GM21825 (cell line): ENCODE data around the gene PAX2.

Source experiments
- ATAC-seq: cut with Tn5 transposase; IDR thresholded peaks from one replicate; pipeline ENCODE4 v1.9.1; 2021; ENCODE audit warnings: mild to moderate bottlenecking, moderate library complexity; ENCODE audit not compliant: unreplicated experiment

PAX2 gene

GRCh38 chr10:100811261-100811660 lies 65.9 kb downstream of the PAX2 start:
- no peak for ATAC-seq

- no peak for ATAC-seq
These were observed 66.7 kb downstream of the PAX2 start for GRCh38 chr10:100811752-100812750.

- no peak for ATAC-seq
These were observed 67.6 kb downstream of the PAX2 start for GRCh38 chr10:100812978-100813377.

GRCh38 chr10:100814751-100815474 lies 69.5 kb downstream of the PAX2 start:
- ATAC-seq, result no peak

DNA sequence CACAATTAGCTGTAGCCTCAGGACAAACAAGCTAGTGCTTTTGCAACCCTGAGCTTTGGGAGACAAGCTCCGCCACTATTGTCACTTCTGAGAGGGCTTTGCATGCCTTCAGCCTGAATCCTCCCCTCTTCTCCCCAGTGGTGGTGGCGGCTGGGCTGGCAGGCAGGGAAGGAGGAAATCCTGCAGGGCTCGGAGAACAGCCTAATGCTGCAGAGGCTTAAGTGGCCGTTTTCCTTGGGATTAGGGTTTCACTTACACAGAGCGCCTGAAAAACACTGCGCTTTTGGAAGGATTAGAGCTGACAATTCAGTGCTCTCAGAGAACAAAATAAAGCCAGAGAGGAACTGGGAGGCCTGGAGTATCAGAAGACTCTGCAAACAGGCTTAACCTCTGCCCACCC lies 71.3 kb downstream of the PAX2 start:
- no peak for ATAC-seq

DNA sequence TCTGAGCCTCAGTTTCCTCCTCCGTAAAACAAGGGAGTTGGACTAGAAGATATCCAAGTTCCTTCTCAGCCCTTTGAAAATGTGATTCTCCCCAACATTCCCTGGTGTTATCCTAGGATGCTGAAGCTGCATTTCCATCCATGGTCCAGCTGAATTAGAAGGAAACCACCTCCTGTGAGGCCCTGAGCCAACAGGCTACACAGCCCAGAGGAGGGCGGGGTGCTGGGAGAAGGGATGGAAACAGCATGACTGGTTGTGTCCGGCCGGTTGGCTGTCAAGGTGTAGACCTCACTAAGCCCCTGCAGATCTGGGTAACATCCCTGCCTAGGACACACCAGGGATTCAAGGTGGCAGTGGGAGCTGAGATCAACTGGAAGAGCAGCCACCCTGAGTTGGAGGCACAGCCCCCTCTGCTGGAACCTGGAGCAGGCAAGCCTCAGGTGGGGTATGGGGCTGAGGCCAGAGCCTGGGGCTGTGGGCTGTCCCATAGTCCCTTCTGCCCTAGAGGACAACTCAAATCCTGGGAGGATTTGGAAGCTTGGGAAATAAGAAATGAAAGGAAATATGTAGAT lies 72.0 kb downstream of the PAX2 start:
- no peak for ATAC-seq

GRCh38 chr10:100819424-100819823 lies 74.0 kb downstream of the PAX2 start:
- ATAC-seq, result no peak

- no peak for ATAC-seq
These were observed 77.8 kb downstream of the PAX2 start for GRCh38 chr10:100823194-100823593.

DNA sequence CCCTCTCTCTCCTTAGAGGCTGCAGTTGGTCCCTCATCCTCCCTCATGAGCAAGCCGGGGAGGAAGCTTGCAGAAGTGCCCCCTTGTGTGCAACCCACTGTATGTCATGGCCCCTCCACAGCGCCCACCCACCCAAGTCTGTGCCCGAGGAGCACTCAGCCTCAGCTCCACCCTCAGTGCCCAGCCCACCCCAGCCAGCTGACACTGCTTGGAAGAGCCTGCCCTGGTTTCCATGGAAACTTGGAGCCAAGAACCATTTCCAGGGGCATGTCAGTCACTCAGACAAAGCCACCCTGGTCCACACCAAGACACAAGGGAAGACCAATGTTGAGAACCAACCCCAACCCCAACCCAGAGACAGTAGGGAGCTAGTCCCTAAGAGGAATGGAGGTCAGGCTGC lies 79.5 kb downstream of the PAX2 start:
- no peak for ATAC-seq

DNA sequence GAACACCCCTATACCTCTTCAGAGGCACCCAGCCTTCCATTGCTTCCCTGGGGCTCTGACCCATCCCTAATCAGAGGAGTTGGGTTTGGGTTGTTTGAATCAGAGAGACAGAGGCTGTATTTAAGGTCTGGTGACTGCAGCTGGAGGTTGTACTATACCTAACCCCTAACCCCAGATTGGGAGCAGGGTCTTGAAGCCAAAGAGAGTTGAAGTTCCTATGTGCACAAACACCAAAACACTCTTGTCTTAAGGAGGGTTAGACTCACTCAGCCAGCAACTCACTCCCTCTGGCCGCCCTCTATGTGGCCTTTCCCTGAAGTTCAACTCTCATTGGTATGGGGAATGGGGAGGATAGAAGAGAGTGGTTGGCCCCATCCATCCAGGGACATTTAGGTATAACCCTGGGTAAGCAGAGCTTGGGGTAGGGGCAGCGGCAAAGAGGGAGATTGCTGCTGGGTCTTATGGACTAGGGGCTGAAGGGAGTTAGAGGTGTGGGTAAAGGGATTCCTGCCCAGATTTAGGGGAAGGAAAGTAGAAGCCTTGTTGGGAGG lies 80.0 kb downstream of the PAX2 start:
- ATAC-seq, result no peak

DNA sequence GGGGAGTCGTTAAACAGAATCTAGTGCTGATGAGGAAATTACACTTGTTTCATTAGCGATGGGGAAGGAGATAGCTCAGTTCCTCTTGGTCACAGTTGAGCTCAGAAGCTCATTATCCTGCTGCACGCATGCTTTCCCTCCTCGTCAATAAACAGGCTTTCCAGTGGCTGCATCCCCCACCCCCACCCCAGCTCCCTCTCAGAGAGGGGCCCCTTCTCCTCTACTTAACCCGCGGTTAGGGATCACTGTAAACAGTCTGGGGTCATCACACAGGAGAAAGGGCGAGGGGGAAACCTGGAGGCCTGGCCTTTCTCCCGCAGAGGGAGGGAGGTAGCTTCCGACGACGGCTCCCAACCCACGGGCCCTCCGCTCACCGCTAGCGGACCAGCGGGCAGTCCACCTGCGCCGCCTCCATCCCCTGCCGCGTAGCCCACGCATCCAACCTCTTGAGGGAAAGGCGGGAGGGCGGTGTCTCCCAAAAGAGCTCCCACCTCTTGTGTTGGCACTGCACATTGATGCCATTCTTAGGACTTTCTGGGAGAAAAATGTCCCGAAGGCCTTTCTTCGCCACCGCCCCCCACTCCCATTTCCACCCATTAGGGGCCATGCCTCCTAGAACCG lies 80.8 kb downstream of the PAX2 start:
- ATAC-seq, result no peak

GRCh38 chr10:100826661-100826982 lies 81.2 kb downstream of the PAX2 start:
- ATAC-seq, result no peak

- no peak for ATAC-seq
These were observed 81.8 kb downstream of the PAX2 start for GRCh38 chr10:100826983-100827818.

DNA sequence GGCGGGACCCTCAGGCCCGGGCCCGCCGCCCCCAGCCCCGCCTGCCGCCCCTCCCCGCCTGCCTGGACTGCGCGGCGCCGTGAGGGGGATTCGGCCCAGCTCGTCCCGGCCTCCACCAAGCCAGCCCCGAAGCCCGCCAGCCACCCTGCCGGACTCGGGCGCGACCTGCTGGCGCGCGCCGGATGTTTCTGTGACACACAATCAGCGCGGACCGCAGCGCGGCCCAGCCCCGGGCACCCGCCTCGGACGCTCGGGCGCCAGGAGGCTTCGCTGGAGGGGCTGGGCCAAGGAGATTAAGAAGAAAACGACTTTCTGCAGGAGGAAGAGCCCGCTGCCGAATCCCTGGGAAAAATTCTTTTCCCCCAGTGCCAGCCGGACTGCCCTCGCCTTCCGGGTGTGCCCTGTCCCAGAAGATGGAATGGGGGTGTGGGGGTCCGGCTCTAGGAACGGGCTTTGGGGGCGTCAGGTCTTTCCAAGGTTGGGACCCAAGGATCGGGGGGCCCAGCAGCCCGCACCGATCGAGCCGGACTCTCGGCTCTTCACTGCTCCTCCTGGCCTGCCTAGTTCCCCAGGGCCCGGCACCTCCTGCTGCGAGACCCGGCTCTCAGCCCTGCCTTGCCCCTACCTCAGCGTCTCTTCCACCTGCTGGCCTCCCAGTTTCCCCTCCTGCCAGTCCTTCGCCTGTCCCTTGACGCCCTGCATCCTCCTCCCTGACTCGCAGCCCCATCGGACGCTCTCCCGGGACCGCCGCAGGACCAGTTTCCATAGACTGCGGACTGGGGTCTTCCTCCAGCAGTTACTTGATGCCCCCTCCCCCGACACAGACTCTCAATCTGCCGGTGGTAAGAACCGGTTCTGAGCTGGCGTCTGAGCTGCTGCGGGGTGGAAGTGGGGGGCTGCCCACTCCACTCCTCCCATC lies 82.7 kb downstream of the PAX2 start:
- ATAC-seq, result no peak

DNA sequence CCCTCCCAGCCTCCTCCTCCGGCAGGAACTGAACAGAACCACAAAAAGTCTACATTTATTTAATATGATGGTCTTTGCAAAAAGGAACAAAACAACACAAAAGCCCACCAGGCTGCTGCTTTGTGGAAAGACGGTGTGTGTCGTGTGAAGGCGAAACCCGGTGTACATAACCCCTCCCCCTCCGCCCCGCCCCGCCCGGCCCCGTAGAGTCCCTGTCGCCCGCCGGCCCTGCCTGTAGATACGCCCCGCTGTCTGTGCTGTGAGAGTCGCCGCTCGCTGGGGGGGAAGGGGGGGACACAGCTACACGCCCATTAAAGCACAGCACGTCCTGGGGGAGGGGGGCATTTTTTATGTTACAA lies 83.3 kb downstream of the PAX2 start:
- no peak for ATAC-seq

DNA sequence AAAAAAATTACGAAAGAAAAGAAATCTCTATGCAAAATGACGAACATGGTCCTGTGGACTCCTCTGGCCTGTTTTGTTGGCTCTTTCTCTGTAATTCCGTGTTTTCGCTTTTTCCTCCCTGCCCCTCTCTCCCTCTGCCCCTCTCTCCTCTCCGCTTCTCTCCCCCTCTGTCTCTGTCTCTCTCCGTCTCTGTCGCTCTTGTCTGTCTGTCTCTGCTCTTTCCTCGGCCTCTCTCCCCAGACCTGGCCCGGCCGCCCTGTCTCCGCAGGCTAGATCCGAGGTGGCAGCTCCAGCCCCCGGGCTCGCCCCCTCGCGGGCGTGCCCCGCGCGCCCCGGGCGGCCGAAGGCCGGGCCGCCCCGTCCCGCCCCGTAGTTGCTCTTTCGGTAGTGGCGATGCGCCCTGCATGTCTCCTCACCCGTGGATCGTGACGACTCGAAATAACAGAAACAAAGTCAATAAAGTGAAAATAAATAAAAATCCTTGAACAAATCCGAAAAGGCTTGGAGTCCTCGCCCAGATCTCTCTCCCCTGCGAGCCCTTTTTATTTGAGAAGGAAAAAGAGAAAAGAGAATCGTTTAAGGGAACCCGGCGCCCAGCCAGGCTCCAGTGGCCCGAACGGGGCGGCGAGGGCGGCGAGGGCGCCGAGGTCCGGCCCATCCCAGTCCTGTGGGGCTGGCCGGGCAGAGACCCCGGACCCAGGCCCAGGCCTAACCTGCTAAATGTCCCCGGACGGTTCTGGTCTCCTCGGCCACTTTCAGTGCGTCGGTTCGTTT lies 83.9 kb downstream of the PAX2 start:
- no peak for ATAC-seq

DNA sequence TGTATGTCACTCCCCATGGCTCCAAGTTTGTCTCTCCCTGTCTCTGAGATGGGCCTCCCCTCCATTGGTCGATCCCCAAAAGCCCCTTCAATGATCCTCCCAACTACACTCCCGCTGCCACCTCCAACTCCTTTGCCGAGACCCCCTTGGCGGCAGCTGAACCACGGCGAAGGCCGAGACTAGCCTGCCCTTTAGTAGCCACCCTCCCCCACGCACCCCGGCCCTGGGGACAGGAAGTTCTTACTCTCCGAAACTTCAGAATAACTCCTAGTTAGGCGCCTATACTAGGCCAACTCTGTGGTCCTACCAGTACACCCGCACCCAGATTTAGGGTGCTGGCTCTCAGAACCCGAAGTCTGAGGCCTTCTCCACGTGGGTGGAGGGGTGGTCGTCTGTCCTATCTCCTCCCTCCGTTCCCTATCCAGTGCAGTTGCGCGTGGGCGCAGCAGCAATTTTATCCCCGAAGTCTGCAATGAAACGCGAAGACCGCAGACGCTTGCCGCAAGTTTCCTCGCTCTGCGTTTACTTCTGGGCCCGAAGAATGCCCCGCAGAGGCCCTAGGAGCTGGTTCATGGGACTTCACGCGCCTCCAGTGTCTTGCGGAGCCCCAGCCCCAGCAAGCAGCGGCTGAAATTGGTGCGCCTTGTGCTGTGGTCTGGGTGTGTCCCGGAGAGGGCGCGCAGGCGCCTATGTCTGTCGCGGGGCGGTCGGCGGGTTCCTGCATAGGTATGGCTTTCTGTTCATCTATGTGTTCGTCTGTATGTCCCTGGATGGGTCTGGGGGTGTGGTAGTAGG lies 84.7 kb downstream of the PAX2 start:
- ATAC-seq, result no peak

GRCh38 chr10:100830728-100831111 lies 85.3 kb downstream of the PAX2 start:
- ATAC-seq, result no peak
